ENCODE data around the gene VSTM4.

Gene VSTM4

GRCh38 chr10:49112851-49113250 lies 2.5 kb downstream of the VSTM4 start:
- H2AFZ ChIP-seq (ENCODE audit: low read length) = no peak overlapping the region
- no peaks in the 10 kb centered on the region for H4K20me1 ChIP-seq (ENCODE audit: insufficient read depth, low read length, poor library complexity, severe bottlenecking)
- H3K9me3 ChIP-seq (ENCODE audit: insufficient read depth, low read depth, low read length) = no peaks in the 10 kb centered on the region
- H3F3A ChIP-seq (ENCODE audit: low read depth) = no peaks in the 10 kb centered on the region
- H3K4me2 ChIP-seq (ENCODE audit: low read depth, low read length, poor library complexity, severe bottlenecking) = no peak overlapping the region
- no peaks in the 10 kb centered on the region for H3K9me2 ChIP-seq (replicated peaks; ENCODE audit: low read depth, low read length)
- no peak overlapping the region for H3K4me3 ChIP-seq (ENCODE audit: low read length, poor library complexity, severe bottlenecking)
- H3K4me1 ChIP-seq (ENCODE audit: insufficient read depth, low read length, poor library complexity, severe bottlenecking) = peaks cover 5% of the 10 kb centered on the region
- H3K36me3 ChIP-seq (ENCODE audit: insufficient read depth, low read length) = no peaks in the 10 kb centered on the region
- H3K79me2 ChIP-seq (ENCODE audit: insufficient read depth, low read length) = no peaks in the 10 kb centered on the region
- H3K27me3 ChIP-seq (ENCODE audit: insufficient read depth, low read length, poor library complexity, severe bottlenecking) = no peaks in the 10 kb centered on the region
- no peak for TF ChIP-seq EZH2phosphoT487 (IDR thresholded peaks at IDR 0.05; ENCODE audit: borderline replicate concordance)
- TF ChIP-seq, protein P1, sequence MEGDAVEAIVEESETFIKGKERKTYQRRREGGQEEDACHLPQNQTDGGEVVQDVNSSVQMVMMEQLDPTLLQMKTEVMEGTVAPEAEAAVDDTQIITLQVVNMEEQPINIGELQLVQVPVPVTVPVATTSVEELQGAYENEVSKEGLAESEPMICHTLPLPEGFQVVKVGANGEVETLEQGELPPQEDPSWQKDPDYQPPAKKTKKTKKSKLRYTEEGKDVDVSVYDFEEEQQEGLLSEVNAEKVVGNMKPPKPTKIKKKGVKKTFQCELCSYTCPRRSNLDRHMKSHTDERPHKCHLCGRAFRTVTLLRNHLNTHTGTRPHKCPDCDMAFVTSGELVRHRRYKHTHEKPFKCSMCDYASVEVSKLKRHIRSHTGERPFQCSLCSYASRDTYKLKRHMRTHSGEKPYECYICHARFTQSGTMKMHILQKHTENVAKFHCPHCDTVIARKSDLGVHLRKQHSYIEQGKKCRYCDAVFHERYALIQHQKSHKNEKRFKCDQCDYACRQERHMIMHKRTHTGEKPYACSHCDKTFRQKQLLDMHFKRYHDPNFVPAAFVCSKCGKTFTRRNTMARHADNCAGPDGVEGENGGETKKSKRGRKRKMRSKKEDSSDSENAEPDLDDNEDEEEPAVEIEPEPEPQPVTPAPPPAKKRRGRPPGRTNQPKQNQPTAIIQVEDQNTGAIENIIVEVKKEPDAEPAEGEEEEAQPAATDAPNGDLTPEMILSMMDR (conservative IDR thresholded peaks at IDR 0.05; ENCODE audit: low read length) = no peak
- H3K9ac ChIP-seq (ENCODE audit: low read depth, low read length, poor library complexity, severe bottlenecking) = no peak overlapping the region

DNA sequence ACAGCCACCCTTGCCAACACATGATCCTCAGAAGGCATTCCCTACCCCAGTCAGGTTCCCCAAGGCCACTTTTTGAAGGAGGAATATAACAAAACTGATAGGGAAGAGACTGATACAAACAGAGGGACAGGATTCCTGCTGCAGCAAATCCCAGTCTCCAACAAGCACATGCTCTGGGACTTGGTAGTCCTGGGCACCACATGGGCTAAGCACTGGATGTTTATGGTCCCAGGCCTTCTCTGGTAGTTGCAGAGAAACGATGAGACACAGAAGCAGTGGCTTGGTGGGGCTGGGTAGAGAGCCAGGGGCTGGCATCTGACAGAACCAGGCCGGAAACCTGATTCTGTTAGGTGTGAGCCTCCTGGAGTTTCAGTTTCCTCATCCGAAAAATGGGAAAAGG lies 3.2 kb downstream of the VSTM4 start:
- Histone ChIP-seq H3K4me3 (ENCODE audit: low read length, poor library complexity, severe bottlenecking) (no peak overlapping the region), H3K9ac (ENCODE audit: low read depth, low read length, poor library complexity, severe bottlenecking) (no peak overlapping the region), H3F3A (ENCODE audit: low read depth) (no peaks in the 10 kb centered on the region), H3K79me2 (ENCODE audit: insufficient read depth, low read length) (no peaks in the 10 kb centered on the region), H3K27me3 (ENCODE audit: insufficient read depth, low read length, poor library complexity, severe bottlenecking) (no peaks in the 10 kb centered on the region), H2AFZ (ENCODE audit: low read length) (no peak overlapping the region), H3K9me2 (replicated peaks; ENCODE audit: low read depth, low read length) (no peaks in the 10 kb centered on the region), H3K9me3 (ENCODE audit: insufficient read depth, low read depth, low read length) (no peaks in the 10 kb centered on the region), H3K4me2 (ENCODE audit: low read depth, low read length, poor library complexity, severe bottlenecking) (no peak overlapping the region), H3K36me3 (ENCODE audit: insufficient read depth, low read length) (no peaks in the 10 kb centered on the region), H3K4me1 (ENCODE audit: insufficient read depth, low read length, poor library complexity, severe bottlenecking) (peaks cover 5% of the 10 kb centered on the region), H4K20me1 (ENCODE audit: insufficient read depth, low read length, poor library complexity, severe bottlenecking) (no peaks in the 10 kb centered on the region)
- TF ChIP-seq, protein P1 (conservative IDR thresholded peaks at IDR 0.05; ENCODE audit: low read length) = no peak
- TF ChIP-seq EZH2phosphoT487 (IDR thresholded peaks at IDR 0.05; ENCODE audit: borderline replicate concordance) = no peak

DNA sequence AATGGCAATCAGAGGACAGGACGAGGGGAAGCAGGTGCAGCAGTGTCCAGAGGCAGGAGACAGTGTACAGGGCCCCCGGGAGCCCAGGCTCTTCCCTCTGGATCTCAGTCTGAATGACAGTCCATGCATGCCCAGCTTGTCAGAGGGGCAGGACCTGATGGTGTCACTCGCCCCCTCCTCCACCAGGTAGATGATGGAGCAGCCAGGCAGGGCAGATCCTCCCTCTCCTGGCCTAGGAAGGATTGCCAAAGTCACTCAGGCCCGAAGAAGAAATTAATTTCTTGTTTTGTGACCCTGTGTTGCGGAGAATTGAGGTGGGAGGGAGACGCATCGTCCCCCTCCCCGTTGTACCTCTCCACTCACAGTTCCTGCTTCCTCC lies 4.0 kb downstream of the VSTM4 start:
- TF ChIP-seq, protein P1 (conservative IDR thresholded peaks at IDR 0.05; ENCODE audit: low read length) = no peak
- TF ChIP-seq EZH2phosphoT487 (IDR thresholded peaks at IDR 0.05; ENCODE audit: borderline replicate concordance) = no peak
- H2AFZ ChIP-seq (ENCODE audit: low read length) = no peak overlapping the region
- no peaks in the 10 kb centered on the region for H3K9me2 ChIP-seq (replicated peaks; ENCODE audit: low read depth, low read length)
- H3K9me3 ChIP-seq (ENCODE audit: insufficient read depth, low read depth, low read length) = no peaks in the 10 kb centered on the region
- no peaks in the 10 kb centered on the region for H3K27me3 ChIP-seq (ENCODE audit: insufficient read depth, low read length, poor library complexity, severe bottlenecking)
- no peak overlapping the region for H3K9ac ChIP-seq (ENCODE audit: low read depth, low read length, poor library complexity, severe bottlenecking)
- H3F3A ChIP-seq (ENCODE audit: low read depth) = no peaks in the 10 kb centered on the region
- H3K79me2 ChIP-seq (ENCODE audit: insufficient read depth, low read length) = no peaks in the 10 kb centered on the region
- H3K36me3 ChIP-seq (ENCODE audit: insufficient read depth, low read length) = no peaks in the 10 kb centered on the region
- H3K4me2 ChIP-seq (ENCODE audit: low read depth, low read length, poor library complexity, severe bottlenecking) = no peak overlapping the region
- no peaks in the 10 kb centered on the region for H4K20me1 ChIP-seq (ENCODE audit: insufficient read depth, low read length, poor library complexity, severe bottlenecking)
- H3K4me3 ChIP-seq (ENCODE audit: low read length, poor library complexity, severe bottlenecking) = no peak overlapping the region
- peaks cover 4% of the 10 kb centered on the region for H3K4me1 ChIP-seq (ENCODE audit: insufficient read depth, low read length, poor library complexity, severe bottlenecking)

All from Loucy (cell line).